Midbrain (tissue), 1 donor: ENCODE results near the gene TEX52.
"Not testable (repeated sequence)": the region's sequence is repeated elsewhere in the genome, so short reads cannot be mapped to it uniquely, and the experiment has no call there.

ENCODE experiments used
- DNase-seq: peaks from one replicate; lab custom pipeline; 2025; lab: John Stamatoyannopoulos, UW

The TEX52 gene

DNA sequence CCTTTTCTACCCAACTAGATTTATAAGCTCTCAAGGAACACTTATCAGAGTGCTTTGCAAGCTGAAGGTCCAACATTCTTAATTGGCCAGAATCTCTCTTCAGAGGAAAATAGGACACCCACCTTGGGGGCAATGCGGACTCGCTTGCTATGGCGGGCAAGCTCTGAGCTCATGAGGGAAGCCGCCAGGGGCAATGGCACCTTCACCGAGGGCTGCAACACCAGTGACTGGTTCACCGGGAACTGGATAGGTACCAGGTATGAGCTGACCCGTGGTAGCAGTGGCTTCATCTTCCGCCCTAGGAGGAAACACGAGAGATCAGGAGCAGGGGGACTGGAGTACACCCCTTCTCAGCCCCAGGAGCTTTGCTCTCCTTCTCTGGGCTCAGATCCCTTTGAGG lies 7.4 kb upstream of the TEX52 start:
- DNase-seq, result no peak

DNA sequence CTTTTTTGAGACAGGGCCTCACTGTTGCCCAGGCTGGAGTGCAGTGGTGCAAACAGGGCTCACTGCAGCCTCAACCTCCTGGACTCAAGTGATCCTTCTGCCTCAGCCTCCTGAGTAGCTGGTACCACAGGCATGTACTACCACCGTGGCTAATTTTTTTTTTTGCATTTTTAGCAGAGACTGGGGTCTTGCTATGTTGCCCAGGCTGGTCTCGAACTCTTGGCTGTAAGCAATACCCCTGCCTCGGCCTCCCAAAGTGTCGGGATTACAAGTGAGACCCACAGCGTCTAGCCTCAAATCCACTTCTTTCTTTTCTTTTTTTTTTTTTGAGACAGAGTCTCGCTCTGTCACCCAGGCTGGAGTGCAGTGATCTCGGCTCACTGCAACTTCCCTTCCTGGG lies 6.6 kb upstream of the TEX52 start:
- DNase-seq, result not testable (repeated sequence)

DNA sequence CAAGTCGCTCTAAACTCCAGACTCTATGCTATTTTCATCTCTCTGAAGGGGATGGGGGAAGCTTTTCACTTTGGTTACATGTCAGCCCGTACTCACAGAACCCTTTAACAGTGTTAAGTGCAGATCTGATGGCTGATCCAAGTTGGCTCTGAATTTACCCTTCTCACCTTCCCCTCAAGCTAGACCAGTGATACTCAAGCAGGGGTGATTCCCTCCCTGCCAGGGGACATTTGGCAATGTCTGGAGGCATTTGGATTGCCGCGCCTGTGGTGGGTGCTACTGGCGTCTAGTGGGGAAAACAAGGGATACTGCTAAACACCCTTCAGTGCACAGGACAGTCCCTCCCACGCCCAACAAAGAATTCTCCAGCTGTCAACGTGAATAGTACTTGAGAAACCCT lies 6.0 kb upstream of the TEX52 start:
- no peak for DNase-seq

DNA sequence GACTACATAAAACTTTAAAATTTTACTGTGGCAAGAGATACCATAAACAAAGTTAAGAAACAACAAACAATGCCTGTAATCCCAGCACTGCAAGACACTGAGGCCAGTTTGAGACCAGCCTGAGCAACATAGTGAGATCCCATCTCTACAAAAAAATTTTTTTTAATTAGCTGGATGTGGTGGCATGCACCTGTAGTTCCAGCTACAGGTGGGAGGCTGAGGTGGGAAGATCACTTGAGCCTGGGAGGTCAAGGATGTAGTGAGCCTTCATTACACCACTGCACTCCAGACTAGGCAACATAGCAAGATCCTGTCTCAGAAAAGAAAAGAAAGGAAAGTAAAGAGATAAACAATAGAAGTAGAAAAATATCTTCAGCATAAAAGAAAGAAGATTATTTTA lies 3.3 kb upstream of the TEX52 start:
- no peak for DNase-seq

DNA sequence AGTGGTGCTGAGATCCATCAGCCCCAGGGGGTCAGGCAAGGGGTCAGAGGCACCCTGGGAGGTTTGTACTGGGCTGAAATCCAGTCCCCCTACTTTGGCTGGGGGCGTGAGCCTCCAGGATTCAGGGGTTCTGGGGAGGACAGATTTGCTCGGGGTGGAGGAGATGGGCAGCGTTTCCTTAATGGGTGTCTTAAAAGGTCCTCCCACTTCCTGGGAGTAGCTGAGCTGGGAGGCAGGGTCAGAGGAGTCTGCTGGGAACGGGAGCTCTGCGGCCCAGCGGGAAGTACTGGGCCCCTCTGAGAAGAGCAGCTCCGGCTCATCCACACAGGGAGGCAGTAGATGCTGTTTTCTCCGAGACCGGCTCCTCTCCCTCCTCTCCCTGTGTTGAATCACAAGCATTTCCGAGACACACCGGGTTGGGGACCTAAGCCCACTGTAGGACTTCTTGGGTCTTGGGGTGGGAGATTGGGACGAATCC lies 2.1 kb upstream of the TEX52 start:
- no peak for DNase-seq

DNA sequence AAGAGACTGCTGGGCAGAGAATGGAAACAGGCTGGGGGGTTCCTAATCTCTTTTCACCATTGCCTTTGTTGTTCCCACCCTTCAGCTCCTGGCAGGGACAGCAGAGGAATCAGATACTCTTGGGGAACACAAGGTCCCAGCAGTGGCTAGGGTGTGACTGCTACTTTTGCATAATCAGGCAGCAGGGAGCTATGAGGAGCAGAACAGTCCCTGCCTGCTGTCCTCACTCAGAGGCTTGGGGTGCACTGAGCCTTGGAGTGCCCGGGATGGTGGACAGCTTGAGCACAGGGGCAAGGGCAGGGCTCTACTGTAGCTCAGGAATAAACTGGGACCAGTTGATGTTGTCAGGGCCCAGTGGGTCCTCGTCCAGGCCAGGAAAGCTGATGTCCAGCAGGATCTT lies 1.5 kb upstream of the TEX52 start:
- no peak for DNase-seq

DNA sequence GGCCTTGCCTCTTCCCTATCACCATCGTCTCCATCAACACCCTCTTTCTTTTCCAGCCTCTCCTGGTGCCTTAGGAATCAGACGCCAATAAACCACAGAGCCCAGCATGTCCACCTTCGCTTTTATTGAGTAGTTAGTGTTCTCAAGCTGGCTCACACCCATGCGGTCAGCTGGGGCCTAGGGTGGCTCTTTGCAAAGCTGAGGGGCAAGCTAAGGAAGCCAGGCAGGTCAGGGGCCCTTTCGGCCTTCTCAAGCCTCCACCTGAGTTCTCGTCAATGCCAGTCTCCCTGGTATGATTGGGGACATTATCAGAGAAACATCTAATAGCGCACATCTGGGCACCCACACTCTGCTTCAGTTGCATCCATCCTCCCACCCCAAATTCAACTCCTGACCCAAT lies 737 bp upstream of the TEX52 start:
- no peak for DNase-seq

DNA sequence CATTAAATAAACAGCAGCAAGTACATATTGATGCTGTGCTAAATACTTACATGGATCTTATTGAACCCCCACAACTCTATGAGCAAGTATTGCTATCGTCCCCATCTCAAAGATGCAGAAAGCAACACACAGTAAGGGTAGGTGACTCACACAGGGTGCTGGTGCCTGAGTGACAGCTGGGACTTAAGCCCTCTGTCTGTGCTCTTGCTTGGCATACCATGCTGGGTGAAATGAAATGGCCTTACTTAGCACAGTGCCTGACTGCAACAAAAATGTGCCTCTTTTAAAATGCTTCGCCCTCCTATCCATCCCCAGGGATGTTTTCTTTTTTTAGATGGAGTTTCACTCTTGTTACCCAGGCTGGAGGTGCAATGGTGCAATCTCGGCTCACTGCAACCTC lies 788 bp downstream of the TEX52 start:
- no peak for DNase-seq

DNA sequence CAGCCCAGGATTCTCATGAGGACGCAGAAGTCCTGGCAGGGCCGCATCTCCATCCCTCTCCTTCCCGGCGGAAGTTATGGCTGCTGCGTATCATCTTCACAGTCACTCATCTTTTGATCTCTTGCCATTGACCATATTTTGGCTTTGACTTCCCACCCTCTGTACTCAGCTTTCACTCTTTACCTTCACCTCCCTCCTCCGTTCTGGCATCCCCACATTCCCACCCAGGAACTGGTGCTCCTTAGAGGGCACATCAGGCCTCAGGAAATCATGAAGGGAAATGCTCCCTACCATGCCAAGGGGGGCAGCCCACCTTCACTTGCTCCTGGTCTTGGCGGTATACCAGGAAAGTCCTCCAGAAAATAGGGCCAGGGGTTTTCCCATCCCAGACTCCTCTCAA lies 1.3 kb downstream of the TEX52 start:
- no peak for DNase-seq

DNA sequence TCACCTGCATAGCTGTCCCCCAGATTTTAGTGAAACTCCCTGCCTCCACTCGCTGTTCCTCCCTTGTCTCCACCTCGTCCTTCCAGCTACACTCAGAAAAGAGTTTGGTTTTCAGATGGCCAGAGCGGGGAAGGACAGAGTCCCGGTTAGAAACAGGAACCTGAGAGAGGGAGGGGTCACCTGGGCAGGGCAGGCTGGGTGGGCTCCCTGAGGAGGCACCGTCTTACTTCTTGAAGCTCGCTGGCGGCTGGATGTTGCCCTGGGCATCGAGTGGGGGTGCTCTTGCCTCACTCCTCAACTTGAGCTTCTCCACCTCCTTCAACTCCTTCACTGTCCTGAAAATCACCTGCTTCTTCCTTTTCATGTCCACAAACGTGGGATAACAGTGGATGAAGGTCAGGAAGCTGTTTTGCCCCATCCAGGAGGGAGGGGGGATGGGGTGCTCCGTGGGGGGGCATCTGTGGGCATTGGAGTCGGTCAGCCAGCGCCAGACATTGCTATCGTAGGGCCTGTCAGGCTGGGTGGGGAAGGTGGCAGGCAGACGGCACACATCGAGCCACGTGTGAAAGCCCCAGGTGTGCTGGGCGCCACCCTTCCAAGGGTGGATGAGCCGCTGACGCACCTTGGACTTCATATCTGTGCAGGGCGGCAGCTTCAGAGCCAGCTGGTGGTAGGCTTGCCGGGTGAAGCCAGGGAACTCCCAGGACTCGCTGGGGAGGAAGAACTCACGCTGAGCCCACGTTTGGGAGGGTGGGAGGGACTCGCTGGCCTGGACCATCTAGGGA lies 2.0 kb downstream of the TEX52 start:
- no peak for DNase-seq

DNA sequence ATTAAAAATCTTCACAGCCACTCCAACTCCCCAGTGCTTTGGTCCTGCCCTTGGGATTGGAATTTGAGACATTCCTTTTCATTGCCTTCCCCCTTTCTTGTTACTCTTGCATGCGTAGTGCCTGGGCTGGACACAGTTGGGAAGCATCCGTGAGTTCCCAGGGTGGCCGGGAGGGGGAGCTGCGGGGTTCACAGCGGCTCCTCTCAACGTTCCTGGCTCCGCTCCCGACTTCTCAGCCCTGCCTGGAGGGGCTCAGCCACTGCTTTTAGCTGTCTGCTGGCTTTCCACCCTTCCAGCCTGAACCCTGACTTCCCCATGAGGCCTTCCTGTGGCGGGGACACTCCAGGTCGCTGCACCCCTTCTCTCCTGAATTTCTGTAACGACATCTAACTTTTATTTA lies 3.2 kb downstream of the TEX52 start:
- peak; percentile 74 for DNase-seq

DNA sequence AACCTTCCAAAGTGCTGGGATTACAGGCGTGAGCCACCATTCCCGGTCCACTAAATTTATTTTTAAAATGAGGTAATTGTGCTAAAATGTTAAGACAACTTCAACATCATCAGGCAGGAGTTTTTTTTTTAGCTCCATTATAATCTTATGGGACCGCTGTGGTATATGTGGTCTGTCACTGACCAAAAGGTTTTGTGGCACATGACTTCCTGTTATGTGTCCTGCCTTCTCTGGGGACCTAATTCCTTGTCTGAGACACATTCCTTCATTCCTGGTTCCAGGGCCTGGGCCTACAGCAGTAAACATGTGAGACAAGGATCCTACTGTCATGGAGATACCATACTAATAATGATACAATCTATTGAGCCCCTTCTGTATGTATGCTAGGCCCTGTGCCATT lies 4.9 kb downstream of the TEX52 start:
- DNase-seq, result no peak

DNA sequence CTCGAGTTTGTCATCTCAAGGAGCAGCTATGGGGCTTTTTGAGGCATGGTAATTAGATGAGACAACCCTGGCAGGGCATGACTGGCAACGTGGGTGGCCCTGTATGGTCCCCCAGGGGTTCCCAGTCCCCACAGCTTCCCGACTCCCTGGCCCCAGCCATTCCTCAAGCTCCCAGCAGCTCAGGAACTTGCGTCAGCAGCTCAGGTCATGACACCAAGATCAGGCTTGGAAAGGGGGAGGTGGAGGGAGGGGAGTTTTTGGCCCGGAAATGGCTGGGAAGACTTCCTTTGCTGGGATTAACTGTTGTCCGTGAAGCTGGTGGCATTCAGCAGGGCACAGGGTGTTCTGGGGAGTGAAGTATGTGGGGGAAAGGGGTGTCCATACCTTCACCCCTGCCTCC lies 11.6 kb downstream of the TEX52 start:
- DNase-seq, result no peak

DNA sequence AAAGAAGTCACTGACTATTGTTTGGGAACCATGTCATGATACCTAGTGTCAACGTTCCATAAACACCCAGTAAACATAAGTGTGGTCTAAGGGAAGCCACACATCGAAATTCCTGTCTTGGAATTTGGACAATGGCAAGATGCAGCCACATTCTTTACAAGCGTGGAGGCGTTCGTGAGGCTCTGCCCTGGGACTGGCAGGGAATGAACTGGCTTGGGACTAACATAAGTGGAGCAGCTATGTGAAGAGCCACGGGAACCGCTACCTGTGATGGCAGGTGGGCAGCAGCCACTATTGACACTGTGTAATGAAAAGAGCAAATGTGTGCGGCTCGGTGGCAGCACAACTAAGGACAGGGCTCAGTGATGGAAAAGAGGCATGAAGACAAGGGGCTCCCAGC lies 12.1 kb downstream of the TEX52 start:
- DNase-seq, result no peak

DNA sequence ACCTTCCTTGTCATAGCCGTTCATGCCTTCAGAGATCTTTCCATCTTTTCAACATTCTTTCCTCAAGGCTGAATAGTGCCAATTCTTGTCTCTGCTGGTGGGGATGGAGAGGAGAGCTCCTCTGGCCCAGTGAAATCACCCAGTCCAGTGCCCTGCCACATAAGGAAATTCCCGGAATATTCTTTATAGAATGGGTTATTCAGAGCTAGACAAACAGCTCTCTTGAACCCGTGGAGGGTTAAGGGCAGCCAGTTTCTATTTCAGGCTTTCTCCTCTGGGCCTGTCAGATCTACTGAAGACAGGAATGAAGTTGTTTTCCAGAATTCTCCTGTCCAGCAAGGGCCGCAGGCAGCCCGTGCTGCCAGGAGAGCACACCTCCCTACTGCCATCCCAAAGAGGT lies 13.9 kb downstream of the TEX52 start:
- DNase-seq, result no peak

DNA sequence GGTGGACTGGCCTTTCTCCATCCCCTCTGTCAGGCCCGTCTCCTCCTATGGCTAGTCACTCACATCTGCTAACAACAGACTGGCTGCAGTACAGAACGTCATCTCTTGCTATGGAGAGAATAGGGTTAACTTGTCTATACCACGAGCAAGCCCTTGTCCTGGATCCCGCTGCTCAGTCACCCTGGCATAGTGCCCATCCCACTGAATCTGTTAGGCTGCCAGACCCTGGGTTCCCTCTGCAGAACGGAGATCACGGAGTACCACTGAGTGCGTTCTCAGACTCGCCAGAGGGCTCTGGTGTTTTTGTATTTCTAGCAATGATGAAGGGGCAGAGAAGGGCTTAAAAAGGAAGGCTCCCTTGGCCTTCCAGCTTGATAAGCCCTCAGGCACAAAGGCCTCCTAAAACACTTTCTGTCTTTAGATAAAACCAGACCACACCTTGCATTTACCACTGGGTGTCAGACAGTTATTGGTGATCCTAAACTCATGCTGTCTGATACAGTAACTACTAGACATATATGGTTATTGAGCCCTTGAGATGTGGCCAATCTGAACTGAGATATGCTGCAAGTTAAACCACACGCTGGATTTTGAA lies 15.7 kb downstream of the TEX52 start:
- DNase-seq, result no peak

DNA sequence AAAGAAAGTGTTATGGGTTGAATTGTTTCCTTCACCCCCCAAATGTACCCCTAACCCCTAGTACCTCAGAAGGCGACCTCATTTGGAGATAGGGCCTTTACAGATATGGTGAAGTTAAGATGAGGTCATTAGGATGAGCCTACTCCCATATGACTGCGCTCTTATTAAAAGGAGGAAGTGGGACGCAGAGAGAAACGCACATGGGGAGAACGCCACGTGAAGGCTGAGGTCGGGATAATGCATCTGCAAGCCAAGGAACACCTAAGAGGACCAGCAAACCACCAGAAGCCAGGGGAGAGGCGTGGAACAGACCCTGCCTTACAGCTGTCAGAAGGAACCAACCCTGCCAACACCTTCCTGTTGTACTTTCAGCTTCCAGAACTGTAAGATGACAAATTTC lies 20.3 kb downstream of the TEX52 start:
- DNase-seq, result no peak

DNA sequence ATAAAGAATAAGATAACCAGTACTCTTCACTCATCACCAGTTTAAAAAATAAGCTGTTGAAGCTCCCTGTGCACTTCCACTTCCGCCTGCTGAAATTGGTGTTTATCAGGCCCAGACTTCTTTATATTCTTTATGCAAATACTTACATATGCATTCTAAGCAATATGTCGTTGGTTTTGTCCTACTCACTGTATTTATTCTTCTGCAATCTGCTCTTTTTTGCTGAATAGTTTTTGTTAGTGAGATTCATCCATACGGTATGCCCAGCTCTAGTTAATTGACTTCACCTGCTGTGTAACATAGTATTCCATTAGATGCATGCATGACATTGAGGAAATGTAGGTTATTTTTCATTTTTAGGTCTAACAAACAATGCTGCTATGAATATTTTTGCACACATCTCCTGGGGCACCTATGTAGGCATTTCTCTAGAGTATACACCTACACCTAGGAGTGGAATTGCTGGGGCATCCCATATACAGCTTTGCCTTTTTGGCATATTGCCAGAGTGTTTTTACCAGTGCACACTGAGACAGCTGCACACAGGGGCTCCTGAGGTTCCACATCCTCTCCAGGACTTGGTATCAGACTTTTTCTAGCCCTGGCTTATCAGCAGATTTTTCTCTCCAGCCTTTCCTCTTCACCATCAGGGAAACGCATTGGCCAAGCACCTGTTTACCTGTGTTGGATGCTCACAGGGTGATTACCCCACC lies 21.0 kb downstream of the TEX52 start:
- DNase-seq, result no peak

DNA sequence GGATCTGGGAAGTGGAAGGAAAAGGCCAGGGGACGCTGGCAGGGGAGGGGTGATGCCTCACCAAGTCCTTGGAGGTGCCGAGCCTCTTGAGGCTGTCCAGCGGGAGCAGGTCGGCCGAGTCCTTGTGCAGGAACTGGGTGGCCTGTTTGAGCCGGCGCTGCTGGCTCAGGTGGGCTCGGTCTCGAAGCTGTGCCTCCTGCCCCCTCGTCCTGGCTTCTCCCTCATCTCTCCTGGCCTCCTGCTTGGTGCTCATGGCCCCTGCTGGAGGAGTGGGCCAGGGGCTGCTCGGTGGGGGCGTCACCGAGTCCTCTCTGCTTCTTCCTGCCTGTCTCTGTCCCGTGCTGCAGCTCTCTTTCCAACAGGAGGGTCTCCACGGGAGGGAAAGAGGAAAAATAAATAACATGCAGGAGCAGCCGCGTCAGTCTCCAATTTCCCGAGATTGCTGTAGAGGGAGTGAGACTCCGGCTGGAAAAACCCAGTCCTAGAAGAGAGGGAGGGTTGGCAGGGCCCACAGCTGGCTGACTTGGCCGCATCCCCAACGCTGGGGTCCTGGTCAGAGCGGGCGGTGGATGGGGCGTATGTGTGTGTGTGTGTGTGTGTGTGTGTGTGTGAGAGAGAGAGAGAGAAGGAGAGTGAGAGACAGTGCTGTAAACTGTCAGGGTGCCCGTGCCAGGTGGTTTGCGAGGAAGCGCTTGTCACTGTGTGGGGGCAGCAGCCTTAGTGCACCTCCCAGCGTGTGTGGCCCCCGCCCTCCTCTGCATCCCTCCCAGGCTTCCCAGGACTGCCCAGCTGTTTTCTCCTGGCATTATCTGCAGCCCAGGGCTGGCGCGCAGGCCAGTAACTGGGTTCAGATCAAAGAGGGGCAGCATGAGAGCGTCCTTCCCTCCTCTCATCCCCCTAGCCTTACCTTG lies 22.0 kb downstream of the TEX52 start, which contains the start of gene NRIP2:
NRIP2 (minus strand) TSS at position 455 of the 911 bp plus-strand sequence; CDS start at position 403, 52 bp downstream.
- DNase-seq, result peak; percentile 67

DNA sequence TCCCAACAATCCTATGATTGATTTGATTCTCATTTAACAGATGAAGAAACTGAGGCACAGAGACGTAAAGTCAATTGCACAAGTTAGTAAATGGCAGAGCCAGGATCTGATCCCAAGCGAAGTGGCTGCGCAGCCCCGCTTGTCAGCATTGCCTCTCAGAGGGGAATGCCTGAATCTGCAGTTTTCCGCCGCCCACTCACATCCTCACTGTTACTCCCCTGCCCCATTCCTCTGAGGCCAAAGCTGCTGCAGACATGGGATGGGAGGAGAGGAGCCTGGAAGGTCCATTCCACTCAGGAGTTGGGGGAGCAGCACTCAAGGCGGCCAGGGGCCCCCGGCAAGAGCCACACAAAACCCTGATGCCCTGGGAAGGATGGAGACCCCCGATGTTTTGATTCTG lies 23.0 kb downstream of the TEX52 start:
- no peak for DNase-seq

DNA sequence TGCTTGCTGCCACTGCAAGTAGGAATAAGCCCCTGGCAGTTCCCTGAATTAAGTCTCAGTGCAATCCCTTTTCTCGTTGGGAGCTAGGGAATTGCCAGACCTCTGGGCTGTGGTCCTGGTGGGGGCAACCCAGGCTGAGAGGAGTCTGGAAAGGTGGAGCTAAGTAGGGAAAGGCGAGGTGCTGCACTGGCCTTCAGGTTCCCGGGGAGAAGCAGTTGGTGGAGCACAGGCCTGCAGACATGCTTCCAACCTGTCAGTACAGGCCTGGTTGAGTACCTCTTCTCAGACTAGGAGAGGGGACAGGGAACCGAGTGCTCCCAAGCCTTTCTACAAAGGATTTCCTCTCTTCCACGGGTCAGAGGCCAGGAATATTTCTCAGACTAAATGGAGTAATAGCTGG lies 23.5 kb downstream of the TEX52 start:
- DNase-seq, result no peak

DNA sequence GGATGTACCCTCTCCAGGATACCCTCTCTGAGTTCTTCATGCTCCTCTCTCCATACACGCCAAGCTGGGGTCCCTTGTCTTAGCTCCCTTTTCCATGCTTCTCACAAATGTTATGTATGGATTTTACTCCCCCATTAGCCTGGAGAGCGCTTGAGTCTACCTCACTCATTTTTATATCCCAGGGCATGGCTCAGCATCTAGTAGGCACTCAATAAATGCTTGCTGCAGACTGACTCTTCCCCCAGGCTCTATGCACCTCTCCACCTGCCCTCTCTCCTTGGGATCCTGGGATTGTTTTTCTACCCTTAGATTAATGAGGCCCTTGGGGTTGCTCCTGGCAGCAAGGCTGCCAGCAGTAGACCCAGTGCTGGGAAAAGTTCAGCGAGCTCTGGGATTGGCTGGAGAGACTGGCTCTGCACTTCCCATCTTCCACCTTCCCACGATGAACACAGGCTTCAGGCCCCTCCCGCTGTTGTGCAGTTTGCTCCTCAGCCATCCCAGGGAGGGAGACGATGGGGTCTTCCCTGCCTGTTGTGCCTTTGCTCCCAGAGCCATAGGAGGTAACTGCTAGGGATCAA lies 24.2 kb downstream of the TEX52 start:
- no peak for DNase-seq
